CD14-positive monocyte (primary cell): ENCODE results near the gene FHIT. TPM values are rescaled to one million over a fixed set of nuclear protein-coding genes. Genes with fewer than 3 reads are reported as not detected.

Experiments used
- DNase-seq, 3 donors: peaks; one replicate each; pipeline ENCODE4 v3.0.0-alpha.2; 2011 to 2022
- H2AFZ ChIP-seq: 2 replicates; pipeline ENCODE4 v1.6.0; 2012; ENCODE audit warnings: mild to moderate bottlenecking, low read depth, low read length, inconsistent platforms; ENCODE audit not compliant: insufficient read depth, poor library complexity, severe bottlenecking
- H3K27ac ChIP-seq, 2 donors: 1 replicate in 1 of 2; 2 replicates in 1 of 2; pipeline ENCODE4 v1.5.1; 2012 to 2013; ENCODE audit warnings: low read length in 2 of 2, control low read depth in 1 of 2, inconsistent platforms in 1 of 2, low read depth in 1 of 2, mild to moderate bottlenecking in 1 of 2
- H3K27me3 ChIP-seq, 2 donors: one replicate each; pipeline versions ENCODE4 v1.6.0 to v1.6.1; 2011 to 2013; ENCODE audit warnings: low read length in 2 of 2; ENCODE audit not compliant: control insufficient read depth in 2 of 2, insufficient read depth in 2 of 2
- H3K36me3 ChIP-seq, 2 donors: replicated peaks in 1 of 2; 1 replicate in 1 of 2; 2 replicates in 1 of 2; pipeline versions ENCODE4 v1.5.1 to v1.6.1; 2012 to 2013; ENCODE audit warnings: low read length in 2 of 2, control low read depth in 1 of 2, inconsistent platforms in 1 of 2, mild to moderate bottlenecking in 1 of 2; ENCODE audit not compliant: insufficient read depth in 2 of 2, control insufficient read depth in 1 of 2
- H3K4me1 ChIP-seq, 2 donors: 1 replicate in 1 of 2; 2 replicates in 1 of 2; pipeline versions ENCODE4 v1.5.1 to v1.6.1; 2012 to 2013; ENCODE audit warnings: low read length in 2 of 2, control low read depth in 1 of 2, inconsistent platforms in 1 of 2, mild to moderate bottlenecking in 1 of 2, moderate library complexity in 1 of 2; ENCODE audit not compliant: insufficient read depth in 2 of 2, control insufficient read depth in 1 of 2
- H3K4me2 ChIP-seq: replicated peaks from 2 replicates; pipeline ENCODE3; 2012; ENCODE audit warnings: low read length, moderate library complexity, mild to moderate bottlenecking; ENCODE audit not compliant: poor library complexity, severe bottlenecking; ENCODE audit errors: extremely low read depth
- H3K4me3 ChIP-seq, 3 experiments: fragments of 200-600 bp in 1 of 3; sonication (generic) in 1 of 3; replicated peaks in 1 of 3; 1 replicate in 2 of 3; 2 replicates in 1 of 3; pipeline ENCODE4 v1.5.1; 2011 to 2013; ENCODE audit warnings: low read length in 3 of 3, mild to moderate bottlenecking in 3 of 3, control low read depth in 2 of 3, low read depth in 2 of 3, inconsistent platforms in 1 of 3, moderate library complexity in 1 of 3
- H3K79me2 ChIP-seq: 2 replicates; pipeline ENCODE4 v1.6.0; 2012; ENCODE audit warnings: mild to moderate bottlenecking, control low read depth, inconsistent platforms, low read length, moderate library complexity; ENCODE audit not compliant: insufficient read depth
- H3K9ac ChIP-seq: 2 replicates; pipeline ENCODE4 v1.6.0; 2017; ENCODE audit warnings: low read length, mild to moderate bottlenecking; ENCODE audit not compliant: insufficient read depth, poor library complexity, severe bottlenecking
- H3K9me3 ChIP-seq, 2 donors: replicated peaks in 1 of 2; 1 replicate in 1 of 2; 2 replicates in 1 of 2; pipeline versions ENCODE4 v1.5.1 to v1.6.1; 2012 to 2013; ENCODE audit warnings: low read length in 2 of 2, control low read depth in 1 of 2; ENCODE audit not compliant: control insufficient read depth in 1 of 2, insufficient read depth in 1 of 2
- H4K20me1 ChIP-seq: 2 replicates; pipeline ENCODE4 v1.6.0; 2012; ENCODE audit warnings: mild to moderate bottlenecking, low read length, control low read depth, moderate library complexity; ENCODE audit not compliant: insufficient read depth
- H3K27ac Mint-ChIP-seq, 7 donors: one replicate each; pipeline ENCODE4 v1.8.0; 2020; ENCODE audit warnings: mild to moderate bottlenecking in 7 of 7, mixed read lengths in 7 of 7, moderate library complexity in 6 of 7, inconsistent platforms in 2 of 7
- H3K27me3 Mint-ChIP-seq, 3 donors: one replicate each; pipeline ENCODE4 v1.8.0; 2021 to 2022; ENCODE audit warnings: low read depth in 3 of 3, mild to moderate bottlenecking in 3 of 3, mixed read lengths in 3 of 3, moderate library complexity in 3 of 3, inconsistent platforms in 1 of 3
- H3K36me3 Mint-ChIP-seq, 2 donors: one replicate each; pipeline ENCODE4 v1.8.0; 2020; ENCODE audit warnings: mixed read lengths in 2 of 2, inconsistent platforms in 1 of 2, mild to moderate bottlenecking in 1 of 2
- H3K4me1 Mint-ChIP-seq: one replicate; pipeline ENCODE4 v1.8.0; 2020; ENCODE audit warnings: mild to moderate bottlenecking, mixed read lengths
- H3K4me3 Mint-ChIP-seq, 2 donors: one replicate each; pipeline ENCODE4 v1.8.0; 2020; ENCODE audit warnings: mild to moderate bottlenecking in 2 of 2, mixed read lengths in 2 of 2, moderate library complexity in 1 of 2
- H3K9me3 Mint-ChIP-seq, 7 donors: one replicate each; pipeline ENCODE4 v1.8.0; 2020 to 2022; ENCODE audit warnings: mixed read lengths in 7 of 7, mild to moderate bottlenecking in 6 of 7, moderate library complexity in 6 of 7, inconsistent platforms in 2 of 7
- CTCF ChIP-seq: fragments of 200-600 bp; IDR thresholded peaks from one replicate; pipeline ENCODE4 v1.8.0; 2022; ENCODE audit warnings: antibody characterized with exemption, mild to moderate bottlenecking
- WGBS: methylation state at CpG from one replicate; pipeline ENCODE4 v1.1.5; 2013; ENCODE audit warnings: missing lambda C conversion rate; ENCODE audit not compliant: insufficient coverage; 5-methylcytosine and 5-hydroxymethylcytosine counted together
- intact Hi-C, 2 donors: fragments of 100-400 bp; cut with micrococcal nuclease; formaldehyde crosslinking; loops; one replicate each; pipeline versions ENCODE4 v1.15.0 to v1.15.1; 2023
- polyA plus RNA-seq, 3 donors: library from polyadenylated mRNA; depleted of rRNA in 1 of 3; unstranded in 2 of 3; stranded (reverse) in 1 of 3; fragments of 300-500 nt in 2 of 3; fragments of >200 nt in 1 of 3; fragmentation: Illumina TruSeq in 2 of 3; gene quantifications; 1 replicate in 2 of 3; 2 replicates in 1 of 3; pipeline ENCODE4 v1.2.3, GENCODE V29; 2012 to 2021

Gene FHIT
- polyA plus RNA-seq, 3 donors: 1.7 to 3.4 (median 3.2) TPM

GRCh38 chr3:60080648-60081047, 1170.6 kb downstream of the FHIT start:
- TF ChIP-seq CTCF: no peak
- Mint-ChIP-seq H3K27ac (no peak overlapping the region), H3K36me3 (no peaks in the 10 kb centered on the region), H3K9me3 (peaks cover 0 to 5% (median 4%) of the 10 kb centered on the region in 7 donors), H3K4me3 (no peak overlapping the region), H3K4me1 (peaks cover 17% of the 10 kb centered on the region), H3K27me3 (no peaks in the 10 kb centered on the region)
- DNase-seq: no peak
- Histone ChIP-seq H3K79me2 (no peaks in the 10 kb centered on the region), H3K4me3 (no peak overlapping the region), H3K27me3 (no peaks in the 10 kb centered on the region), H3K9me3 (no peaks in the 10 kb centered on the region), H3K4me1 (no peaks in the 10 kb centered on the region), H3K36me3 (no peaks in the 10 kb centered on the region), H3K27ac (no peak overlapping the region), H4K20me1 (no peaks in the 10 kb centered on the region), H3K9ac (no peak overlapping the region), H3K4me2 (no peak overlapping the region), H2AFZ (no peak overlapping the region)
- intact Hi-C loops: no loop called here
- 100% methylated on average over 1 of the region's 1 CpG for WGBS

- H3K27me3 Mint-ChIP-seq: no peaks in the 10 kb centered on the region
- H3K4me2 ChIP-seq: no peak overlapping the region
- H3K9me3 Mint-ChIP-seq: peaks cover 0 to 4% (median 3%) of the 10 kb centered on the region in 7 donors
- no peak overlapping the region for H3K27ac ChIP-seq
- H3K27ac Mint-ChIP-seq: no peak overlapping the region
- H3K4me1 ChIP-seq: no peaks in the 10 kb centered on the region
- H3K79me2 ChIP-seq: no peaks in the 10 kb centered on the region
- peaks cover 17% of the 10 kb centered on the region for H3K4me1 Mint-ChIP-seq
- no peaks in the 10 kb centered on the region for H3K9me3 ChIP-seq
- H3K4me3 Mint-ChIP-seq: no peak overlapping the region
- no peaks in the 10 kb centered on the region for H3K36me3 ChIP-seq
- no peaks in the 10 kb centered on the region for H3K36me3 Mint-ChIP-seq
- H3K27me3 ChIP-seq: no peaks in the 10 kb centered on the region
- no peak overlapping the region for H3K9ac ChIP-seq
- 100% methylated on average over 1 of the region's 5 CpGs for WGBS
- no peak overlapping the region for H2AFZ ChIP-seq
- no peak for TF ChIP-seq CTCF
- DNase-seq: no peak
- intact Hi-C loops: no loop called here
- H3K4me3 ChIP-seq: no peak overlapping the region
- H4K20me1 ChIP-seq: no peaks in the 10 kb centered on the region
Measured at GRCh38 chr3:60079076-60079475, 1172.2 kb downstream of the FHIT start.
